NCI-H2227 (cell line): Measurements from ENCODE around the gene CLDN3.
"Not testable (repeated sequence)": the region's sequence is repeated elsewhere in the genome, so short reads cannot be mapped to it uniquely, and the experiment has no call there.

Experiments
- DNase-seq: peaks from one replicate; lab custom pipeline; 2025; ENCODE audit not compliant: unreplicated experiment; lab: John Stamatoyannopoulos, UW

The CLDN3 gene

GRCh38 chr7:73770002-73770859 is at the start of gene CLDN3:
Gene CLDN3 (minus strand): TSS chr7:73770270. CDS start chr7:73770049, 221 bp downstream.
- peak; percentile 96 for DNase-seq

- no peak for DNase-seq
Observed at GRCh38 chr7:73817121-73817520, 47.1 kb upstream of the CLDN3 start.

GRCh38 chr7:73815436-73815835 is 45.4 kb upstream of the CLDN3 start:
- DNase-seq = no peak

- DNase-seq = no peak
Observed at GRCh38 chr7:73812996-73813395, 42.9 kb upstream of the CLDN3 start.

- DNase-seq = peak; percentile 45
Observed at GRCh38 chr7:73811760-73812168, 41.7 kb upstream of the CLDN3 start.

GRCh38 chr7:73810998-73811360 is 40.9 kb upstream of the CLDN3 start:
- DNase-seq = no peak

- no peak for DNase-seq
Observed at GRCh38 chr7:73809467-73809951, 39.4 kb upstream of the CLDN3 start.

- DNase-seq = no peak
Observed at GRCh38 chr7:73802459-73802858, 32.4 kb upstream of the CLDN3 start.

- no peak for DNase-seq
Observed at GRCh38 chr7:73801577-73801976, 31.5 kb upstream of the CLDN3 start.

GRCh38 chr7:73799282-73800141 is 29.4 kb upstream of the CLDN3 start:
- no peak for DNase-seq

- DNase-seq = not testable (repeated sequence)
Observed at GRCh38 chr7:73797176-73797575, 27.1 kb upstream of the CLDN3 start.

- DNase-seq = not testable (repeated sequence)
Observed at GRCh38 chr7:73796656-73797055, 26.6 kb upstream of the CLDN3 start.

- DNase-seq = not testable (repeated sequence)
Observed at GRCh38 chr7:73795188-73795587, 25.1 kb upstream of the CLDN3 start.

- not testable (repeated sequence) for DNase-seq
Observed at GRCh38 chr7:73791170-73791690, 21.2 kb upstream of the CLDN3 start.

GRCh38 chr7:73789051-73789450 is 19.0 kb upstream of the CLDN3 start:
- DNase-seq = no peak

GRCh38 chr7:73787786-73788048 is 17.6 kb upstream of the CLDN3 start:
- DNase-seq = not testable (repeated sequence)

GRCh38 chr7:73786588-73786987 is 16.5 kb upstream of the CLDN3 start:
- DNase-seq = no peak

GRCh38 chr7:73779517-73779916 is 9.4 kb upstream of the CLDN3 start:
- DNase-seq = no peak

- DNase-seq = no peak
Observed at GRCh38 chr7:73778801-73779389, 8.8 kb upstream of the CLDN3 start.

GRCh38 chr7:73774923-73775322 is 4.9 kb upstream of the CLDN3 start:
- no peak for DNase-seq

- DNase-seq = no peak
Observed at GRCh38 chr7:73773700-73774517, 3.8 kb upstream of the CLDN3 start.
